Activated CD4-positive, CD25-positive, alpha-beta regulatory T cell treated with anti-CD3 and anti-CD28 coated beads, Interleukin-2, amount 50 U/mL, for 16 hours (primary cell): ENCODE results near the gene CFAP61.
"Not testable (repeated sequence)": the region's sequence is repeated elsewhere in the genome, so short reads cannot be mapped to it uniquely, and the experiment has no call there.

Experiments
- DNase-seq: peaks from one replicate; pipeline ENCODE4 v3.0.0-alpha.2; 2020; ENCODE audit warnings: low read depth, low spot score

CFAP61 gene

GRCh38 chr20:20089018-20089417 is 36.7 kb downstream of the CFAP61 start:
- no peak for DNase-seq

- no peak for DNase-seq
Observed at GRCh38 chr20:20089939-20090338, 37.6 kb downstream of the CFAP61 start.

- DNase-seq = no peak
Observed at GRCh38 chr20:20092827-20093226, 40.5 kb downstream of the CFAP61 start.

- DNase-seq = no peak
Observed at GRCh38 chr20:20094410-20094809, 42.1 kb downstream of the CFAP61 start.

GRCh38 chr20:20095114-20095872 is 43.0 kb downstream of the CFAP61 start:
- no peak for DNase-seq

GRCh38 chr20:20096421-20096820 is 44.1 kb downstream of the CFAP61 start:
- no peak for DNase-seq

GRCh38 chr20:20100881-20101280 is 48.5 kb downstream of the CFAP61 start:
- DNase-seq = no peak

- no peak for DNase-seq
Observed at GRCh38 chr20:20102163-20102562, 49.8 kb downstream of the CFAP61 start.

GRCh38 chr20:20102716-20103258 is 50.5 kb downstream of the CFAP61 start:
- no peak for DNase-seq

GRCh38 chr20:20103486-20103885 is 51.2 kb downstream of the CFAP61 start:
- DNase-seq = no peak

GRCh38 chr20:20123187-20123586 is 70.9 kb downstream of the CFAP61 start:
- not testable (repeated sequence) for DNase-seq

GRCh38 chr20:20130399-20130798 is 78.1 kb downstream of the CFAP61 start:
- no peak for DNase-seq

- no peak for DNase-seq
Observed at GRCh38 chr20:20134941-20135575, 82.7 kb downstream of the CFAP61 start.

GRCh38 chr20:20136313-20136712 is 84.0 kb downstream of the CFAP61 start:
- no peak for DNase-seq

GRCh38 chr20:20137851-20138250 is 85.5 kb downstream of the CFAP61 start:
- no peak for DNase-seq

GRCh38 chr20:20138301-20139064 is 86.2 kb downstream of the CFAP61 start:
- DNase-seq = no peak

GRCh38 chr20:20139403-20139802 is 87.1 kb downstream of the CFAP61 start:
- DNase-seq = no peak

- DNase-seq = no peak
Observed at GRCh38 chr20:20143165-20143564, 90.8 kb downstream of the CFAP61 start.

GRCh38 chr20:20143646-20144045 is 91.3 kb downstream of the CFAP61 start:
- no peak for DNase-seq

GRCh38 chr20:20148779-20149178 is 96.4 kb downstream of the CFAP61 start:
- no peak for DNase-seq

GRCh38 chr20:20150241-20150640 is 97.9 kb downstream of the CFAP61 start:
- DNase-seq = no peak

- no peak for DNase-seq
Observed at GRCh38 chr20:20160520-20160919, 108.2 kb downstream of the CFAP61 start.
